HG03439 (cell line): ENCODE data around the gene AFF3.

Experiments
- ATAC-seq: cut with Tn5 transposase; IDR thresholded peaks from one replicate; pipeline ENCODE4 v1.9.1; 2021; ENCODE audit warnings: mild to moderate bottlenecking, moderate library complexity; ENCODE audit not compliant: unreplicated experiment

Gene AFF3

GRCh38 chr2:100043891-100044255 is 98.5 kb downstream of the AFF3 start:
- ATAC-seq: no peak

- no peak for ATAC-seq
Measured at GRCh38 chr2:100043081-100043890, 99.1 kb downstream of the AFF3 start.

GRCh38 chr2:100042562-100042961 is 99.8 kb downstream of the AFF3 start:
- no peak for ATAC-seq

- ATAC-seq: no peak
Measured at GRCh38 chr2:100041946-100042345, 100.4 kb downstream of the AFF3 start.

- no peak for ATAC-seq
Measured at GRCh38 chr2:100041385-100041784, 101.0 kb downstream of the AFF3 start.

GRCh38 chr2:100040906-100041305 is 101.5 kb downstream of the AFF3 start:
- ATAC-seq: no peak

- ATAC-seq: no peak
Measured at GRCh38 chr2:100039291-100039980, 103.0 kb downstream of the AFF3 start.

GRCh38 chr2:100038011-100038410 is 104.4 kb downstream of the AFF3 start:
- no peak for ATAC-seq

- no peak for ATAC-seq
Measured at GRCh38 chr2:100036793-100037192, 105.6 kb downstream of the AFF3 start.

GRCh38 chr2:100036026-100036425 is 106.4 kb downstream of the AFF3 start:
- no peak for ATAC-seq

- no peak for ATAC-seq
Measured at GRCh38 chr2:100034431-100034830, 108.0 kb downstream of the AFF3 start.

GRCh38 chr2:100033976-100034375 is 108.4 kb downstream of the AFF3 start:
- ATAC-seq: no peak

- ATAC-seq: no peak
Measured at GRCh38 chr2:100031604-100032003, 110.8 kb downstream of the AFF3 start.

- ATAC-seq: no peak
Measured at GRCh38 chr2:100029460-100029859, 112.9 kb downstream of the AFF3 start.

- no peak for ATAC-seq
Measured at GRCh38 chr2:100021791-100022340, 120.5 kb downstream of the AFF3 start.

GRCh38 chr2:100019499-100019898 is 122.9 kb downstream of the AFF3 start:
- no peak for ATAC-seq

- ATAC-seq: no peak
Measured at GRCh38 chr2:100018341-100019193, 123.8 kb downstream of the AFF3 start.

- ATAC-seq: no peak
Measured at GRCh38 chr2:100017633-100018032, 124.8 kb downstream of the AFF3 start.

- ATAC-seq: no peak
Measured at GRCh38 chr2:100016756-100017155, 125.6 kb downstream of the AFF3 start.

GRCh38 chr2:100015849-100016248 is 126.5 kb downstream of the AFF3 start:
- no peak for ATAC-seq
